Measurements from ENCODE around the gene MIB2. TPM values are rescaled to one million over a fixed set of nuclear protein-coding genes. Genes with fewer than 3 reads are reported as not detected.
"Not testable (repeated sequence)": the region's sequence is repeated elsewhere in the genome, so short reads cannot be mapped to it uniquely, and the experiment has no call there.

Gene MIB2
- total RNA-seq, 1 donor from 2014 or later: 68.4 TPM

GRCh38 chr1:1670866-1671265, 55.6 kb downstream of the MIB2 start:
- intact Hi-C loops (cut with DNase I): no loop called here
- DNase-seq (ENCODE audit: low spot score) (peak; percentile 39), ATAC-seq (no peak)

GRCh38 chr1:1671365-1672119, 56.2 kb downstream of the MIB2 start:
- ATAC-seq (no peak), DNase-seq (ENCODE audit: low spot score) (peak; percentile 54)
- intact Hi-C loops (cut with DNase I): no loop called here

- DNase-seq (ENCODE audit: low spot score) (no peak), ATAC-seq (no peak)
- intact Hi-C loops (cut with DNase I): no loop called here
Measured at GRCh38 chr1:1672181-1672965, 57.1 kb downstream of the MIB2 start.

- intact Hi-C loops (cut with DNase I); ATAC-seq: not testable (repeated sequence)
- peak; percentile 38 for DNase-seq (ENCODE audit: low spot score)
Measured at GRCh38 chr1:1674806-1675205, 59.5 kb downstream of the MIB2 start.

GRCh38 chr1:1675218-1675617, 59.9 kb downstream of the MIB2 start:
- intact Hi-C loops (cut with DNase I); ATAC-seq: not testable (repeated sequence)
- peak; percentile 17 for DNase-seq (ENCODE audit: low spot score)

GRCh38 chr1:1676087-1676486, 60.8 kb downstream of the MIB2 start:
- ATAC-seq; intact Hi-C loops (cut with DNase I): not testable (repeated sequence)
- peak; percentile 30 for DNase-seq (ENCODE audit: low spot score)

- ATAC-seq: peak; percentile 7
- intact Hi-C loops (cut with DNase I): no loop called here
- peak; percentile 52 for DNase-seq (ENCODE audit: low spot score)
Measured at GRCh38 chr1:1677718-1678580, 62.6 kb downstream of the MIB2 start.

- intact Hi-C loops (cut with DNase I): no loop called here
- no peak for ATAC-seq
- no peak for DNase-seq (ENCODE audit: low spot score)
Measured at GRCh38 chr1:1678581-1679380, 63.5 kb downstream of the MIB2 start.

Other genes starting within 250 kb of the MIB2 start
- gene AURKAIP1, start 240.3 kb upstream of the MIB2 start, total RNA-seq: 58.9 TPM
- gene CCNL2, start 216.2 kb upstream of the MIB2 start, total RNA-seq: 207 TPM
- 75.6 TPM for gene MRPL20, start 208.2 kb upstream of the MIB2 start, total RNA-seq
- 11.2 TPM for gene ANKRD65, start 194.2 kb upstream of the MIB2 start, total RNA-seq
- 175 TPM for gene VWA1, start 179.8 kb upstream of the MIB2 start, total RNA-seq
- gene ATAD3C, start 165.8 kb upstream of the MIB2 start, total RNA-seq: 2.4 TPM
- 28.6 TPM for gene ATAD3B, start 143.7 kb upstream of the MIB2 start, total RNA-seq
- gene ATAD3A, start 103.3 kb upstream of the MIB2 start, total RNA-seq: 19.4 TPM
- gene TMEM240, start 74.9 kb upstream of the MIB2 start, total RNA-seq: 7.1 TPM
- gene SSU72, start 40.6 kb upstream of the MIB2 start, total RNA-seq: 78.5 TPM
- 2.4 TPM for gene FNDC10, start 15.4 kb upstream of the MIB2 start, total RNA-seq
- 5.4 TPM for gene MMP23B, start 16.7 kb downstream of the MIB2 start, total RNA-seq
- 27.9 TPM for gene CDK11B, start 43.5 kb downstream of the MIB2 start, total RNA-seq
- 45.6 TPM for gene SLC35E2B, start 77.3 kb downstream of the MIB2 start, total RNA-seq
- 51.5 TPM for gene CDK11A, start 108.9 kb downstream of the MIB2 start, total RNA-seq
- 77.3 TPM for gene NADK, start 163.0 kb downstream of the MIB2 start, total RNA-seq